ENCODE measurements around the gene GORASP1. TPM values are rescaled to one million over a fixed set of nuclear protein-coding genes. Genes with fewer than 3 reads are reported as not detected.
A peak's percentile ranks its signal among the peaks of the same experiment; 100 is the strongest.

The GORASP1 gene
- total RNA-seq, 4 donors from 2014 or later, result 34.3 to 81.9 (median 38.5) TPM

GRCh38 chr3:39112113-39112512, 4.7 kb upstream of the GORASP1 start:
- H3K36me3 ChIP-seq, result no peaks in the 10 kb centered on the region
- ATAC-seq (no peak), DNase-seq (no peak)
- no peaks in the 10 kb centered on the region for H3K27me3 ChIP-seq
- no peak overlapping the region for H3K27ac ChIP-seq
- no peak overlapping the region for H3K4me3 ChIP-seq
- no peaks in the 10 kb centered on the region for H3K9me3 ChIP-seq
- in situ Hi-C loops (cut with MboI; ENCODE audit: low sequenced_read_pairs in 4 of 4) (no loop called here), intact Hi-C loops (cut with DNase I; ENCODE audit: low total_unique reads) (no loop called here)
- peaks cover 8 to 10% of the 10 kb centered on the region in 2 donors for H3K4me1 ChIP-seq
- TF ChIP-seq CTCF (IDR thresholded peaks at IDR 0.05 in 4 of 5, conservative IDR thresholded peaks at IDR 0.05 in 1 of 5) (no peak), POLR2A (IDR thresholded peaks at IDR 0.05) (no peak)

GRCh38 chr3:39110041-39110639, 2.7 kb upstream of the GORASP1 start:
- DNase-seq, result no peak
- H3K36me3 ChIP-seq, result no peaks in the 10 kb centered on the region
- no peak for TF ChIP-seq POLR2A (IDR thresholded peaks at IDR 0.05)
- TF ChIP-seq CTCF (IDR thresholded peaks at IDR 0.05 in 4 of 5, conservative IDR thresholded peaks at IDR 0.05 in 1 of 5), result no peak
- ATAC-seq, result no peak
- H3K4me3 ChIP-seq, result no peak overlapping the region
- H3K27ac ChIP-seq, result no peak overlapping the region
- H3K9me3 ChIP-seq, result no peaks in the 10 kb centered on the region
- intact Hi-C loops (cut with DNase I; ENCODE audit: low total_unique reads) (no loop called here), in situ Hi-C loops (cut with MboI; ENCODE audit: low sequenced_read_pairs in 4 of 4) (no loop called here)
- no peaks in the 10 kb centered on the region for H3K27me3 ChIP-seq
- peaks cover 23 to 25% of the 10 kb centered on the region in 2 donors for H3K4me1 ChIP-seq

- ATAC-seq, result no peak
- no peak for TF ChIP-seq POLR2A (IDR thresholded peaks at IDR 0.05)
- TF ChIP-seq CTCF (IDR thresholded peaks at IDR 0.05 in 4 of 5, conservative IDR thresholded peaks at IDR 0.05 in 1 of 5), result no peak
- no peaks in the 10 kb centered on the region for H3K27me3 ChIP-seq
- in situ Hi-C loops (cut with MboI; ENCODE audit: low sequenced_read_pairs in 4 of 4) (no loop called here), intact Hi-C loops (cut with DNase I; ENCODE audit: low total_unique reads) (loop anchor here (5.0 kb wide), 2 partner anchors 83 to 273 kb away; partner anchors contain the start of genes SLC25A38 and XIRP1)
- no peaks in the 10 kb centered on the region for H3K9me3 ChIP-seq
- no peak overlapping the region for H3K27ac ChIP-seq
- DNase-seq, result no peak
- peaks cover 29 to 35% of the 10 kb centered on the region in 2 donors for H3K4me1 ChIP-seq
- no peaks in the 10 kb centered on the region for H3K36me3 ChIP-seq
- H3K4me3 ChIP-seq, result no peak overlapping the region
Measured at GRCh38 chr3:39109086-39109485, 1.7 kb upstream of the GORASP1 start.

GRCh38 chr3:39108200-39108710, 828 bp upstream of the GORASP1 start:
- H3K27me3 ChIP-seq, result no peaks in the 10 kb centered on the region
- no peaks in the 10 kb centered on the region for H3K9me3 ChIP-seq
- DNase-seq, result no peak
- in situ Hi-C loops (cut with MboI; ENCODE audit: low sequenced_read_pairs in 4 of 4), result no loop called here
- no peak for ATAC-seq
- H3K4me3 ChIP-seq, result peak overlapping the region; percentile 71 to 95 (median 84)
- H3K36me3 ChIP-seq, result no peaks in the 10 kb centered on the region
- H3K27ac ChIP-seq, result peak overlapping the region; percentile 89 to 99 (median 94)
- intact Hi-C loops (cut with DNase I; ENCODE audit: low total_unique reads), result loop anchor here (5.0 kb wide), 2 partner anchors 84 to 274 kb away; partner anchors contain the start of genes SLC25A38 and XIRP1
- H3K4me1 ChIP-seq, result peaks cover 34 to 40% of the 10 kb centered on the region in 2 donors
- TF ChIP-seq CTCF (IDR thresholded peaks at IDR 0.05 in 4 of 5, conservative IDR thresholded peaks at IDR 0.05 in 1 of 5) (no peak), POLR2A (IDR thresholded peaks at IDR 0.05) (no peak)

Measured in gastrocnemius medialis (tissue), 4 donors.